Activated CD4-positive, alpha-beta T cell treated with anti-CD3 and anti-CD28 coated beads for 24 hours (primary cell): ENCODE data around the gene IFT57.

Experiments used
- DNase-seq, 2 donors: peaks; one replicate each; pipeline ENCODE4 v3.0.0-alpha.2; 2020; ENCODE audit warnings: low read depth in 2 of 2

IFT57 gene

GRCh38 chr3:108219336-108219735, 2.9 kb downstream of the IFT57 start:
- DNase-seq = no peak

- DNase-seq = no peak
Measured at GRCh38 chr3:108218811-108219210, 3.4 kb downstream of the IFT57 start.

GRCh38 chr3:108215871-108216270, 6.4 kb downstream of the IFT57 start:
- DNase-seq = no peak

- no peak for DNase-seq
Measured at GRCh38 chr3:108209579-108209978, 12.6 kb downstream of the IFT57 start.

- no peak for DNase-seq
Measured at GRCh38 chr3:108208831-108209230, 13.4 kb downstream of the IFT57 start.

GRCh38 chr3:108202834-108203233, 19.4 kb downstream of the IFT57 start:
- DNase-seq = no peak

GRCh38 chr3:108202080-108202479, 20.1 kb downstream of the IFT57 start:
- no peak for DNase-seq

GRCh38 chr3:108201258-108201657, 21.0 kb downstream of the IFT57 start:
- no peak for DNase-seq

- no peak for DNase-seq
Measured at GRCh38 chr3:108200578-108200977, 21.6 kb downstream of the IFT57 start.

- no peak for DNase-seq
Measured at GRCh38 chr3:108200024-108200423, 22.2 kb downstream of the IFT57 start.

GRCh38 chr3:108191394-108191793, 30.8 kb downstream of the IFT57 start:
- DNase-seq = no peak

GRCh38 chr3:108190346-108190745, 31.9 kb downstream of the IFT57 start:
- DNase-seq = no peak

GRCh38 chr3:108189440-108189839, 32.8 kb downstream of the IFT57 start:
- DNase-seq = no peak

- no peak for DNase-seq
Measured at GRCh38 chr3:108185536-108185935, 36.7 kb downstream of the IFT57 start.

GRCh38 chr3:108184824-108185223, 37.4 kb downstream of the IFT57 start:
- no peak for DNase-seq

- DNase-seq = no peak
Measured at GRCh38 chr3:108183971-108184370, 38.3 kb downstream of the IFT57 start.

- DNase-seq = no peak
Measured at GRCh38 chr3:108183181-108183580, 39.0 kb downstream of the IFT57 start.

GRCh38 chr3:108182339-108182738, 39.9 kb downstream of the IFT57 start:
- no peak for DNase-seq

- no peak for DNase-seq
Measured at GRCh38 chr3:108181172-108181571, 41.1 kb downstream of the IFT57 start.

- no peak for DNase-seq
Measured at GRCh38 chr3:108180194-108180593, 42.0 kb downstream of the IFT57 start.

GRCh38 chr3:108178676-108179075, 43.5 kb downstream of the IFT57 start:
- DNase-seq = no peak

- no peak for DNase-seq
Measured at GRCh38 chr3:108177536-108177935, 44.7 kb downstream of the IFT57 start.

- no peak for DNase-seq
Measured at GRCh38 chr3:108175352-108175751, 46.9 kb downstream of the IFT57 start.

- DNase-seq = no peak
Measured at GRCh38 chr3:108171106-108171505, 51.1 kb downstream of the IFT57 start.

- DNase-seq = no peak
Measured at GRCh38 chr3:108164391-108164790, 57.8 kb downstream of the IFT57 start.
